Fibroblast of skin of back (primary cell): ENCODE measurements around the gene TTYH1.

Experiments used
- DNase-seq: peaks from one replicate; pipeline ENCODE4 v3.0.0-alpha.2; 2013

The TTYH1 gene

DNA sequence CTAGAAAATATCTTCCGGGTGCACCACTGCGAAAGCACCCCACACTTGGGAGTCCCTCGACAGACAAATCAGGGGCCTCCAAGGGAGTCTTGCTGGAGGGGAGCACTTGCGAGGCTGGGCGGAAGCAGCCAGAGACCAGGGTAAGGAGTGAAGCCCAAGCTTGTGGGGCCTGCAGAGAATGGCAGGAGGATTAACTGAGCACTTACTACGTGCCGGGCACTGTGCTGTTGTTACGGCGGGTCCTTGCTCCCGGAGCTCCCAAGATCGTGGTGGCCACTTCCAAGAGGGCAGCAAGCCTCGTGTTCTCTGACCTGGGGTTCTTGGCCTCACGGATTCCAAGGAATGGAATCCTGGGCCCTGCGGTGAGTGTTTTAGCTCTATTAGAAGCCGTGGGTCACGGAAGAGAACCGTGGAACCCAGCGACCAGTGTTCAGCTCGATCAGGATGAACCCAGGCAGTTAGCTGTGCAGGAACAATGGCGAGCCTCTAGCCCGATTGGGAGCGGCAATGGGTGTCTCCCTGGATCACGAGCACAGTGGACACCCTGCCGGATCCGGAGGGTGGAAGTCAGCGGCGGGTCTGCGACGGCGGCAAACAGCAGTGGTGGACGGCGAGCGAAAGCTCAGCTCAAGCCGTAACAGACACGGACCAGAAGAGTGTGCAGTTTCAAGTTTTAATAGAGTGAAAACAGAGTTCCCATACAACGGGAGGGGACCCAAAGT is 9.6 kb downstream of the TTYH1 start:
- no peak for DNase-seq

DNA sequence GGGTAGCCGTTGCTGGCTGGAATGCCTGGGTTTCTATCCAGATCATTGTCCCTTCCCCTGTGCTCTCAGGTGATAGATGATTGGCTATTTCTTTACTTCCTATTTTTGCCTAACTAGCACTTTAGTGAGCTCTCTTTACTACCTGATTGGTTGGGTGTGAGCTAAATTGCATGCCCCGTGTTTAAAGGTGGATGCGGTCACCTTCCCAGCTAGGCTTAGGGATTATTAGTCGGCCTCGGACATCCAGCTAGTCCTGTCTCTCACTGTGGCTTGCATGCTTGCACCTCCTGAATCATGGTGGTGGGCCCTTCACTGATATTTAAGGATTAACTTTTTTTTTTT is 10.1 kb downstream of the TTYH1 start:
- DNase-seq: no peak

DNA sequence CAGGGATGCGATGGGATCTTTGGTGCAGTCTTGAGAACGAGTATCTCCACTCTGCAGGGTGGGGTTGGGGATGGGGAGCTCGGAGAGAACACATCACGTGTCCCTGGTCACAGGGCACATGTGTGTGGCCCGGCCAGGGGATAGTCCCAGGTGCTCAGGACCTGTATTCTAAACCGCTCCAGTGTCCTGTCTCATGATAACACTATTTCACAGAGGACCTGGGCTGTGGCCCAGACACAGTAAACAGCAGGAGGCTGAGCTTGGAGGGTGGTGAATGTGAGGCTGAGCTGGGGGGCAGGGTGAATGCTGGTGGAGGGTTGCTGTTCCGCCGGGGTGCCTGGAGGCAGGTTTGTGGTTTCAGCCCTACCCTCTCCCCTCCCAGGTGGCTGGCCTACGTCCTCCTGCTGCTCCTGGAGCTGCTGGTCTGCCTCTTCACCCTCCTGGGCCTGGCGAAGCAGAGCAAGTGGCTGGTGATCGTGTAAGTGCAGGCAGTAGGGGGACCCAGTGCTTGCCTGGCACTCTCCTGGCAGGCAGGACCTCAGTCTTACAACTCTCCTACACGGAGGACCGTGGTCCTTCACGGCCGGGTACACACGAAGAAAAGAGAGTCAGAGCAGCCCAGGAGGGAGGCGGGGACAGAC is 11.1 kb downstream of the TTYH1 start:
- DNase-seq: no peak

DNA sequence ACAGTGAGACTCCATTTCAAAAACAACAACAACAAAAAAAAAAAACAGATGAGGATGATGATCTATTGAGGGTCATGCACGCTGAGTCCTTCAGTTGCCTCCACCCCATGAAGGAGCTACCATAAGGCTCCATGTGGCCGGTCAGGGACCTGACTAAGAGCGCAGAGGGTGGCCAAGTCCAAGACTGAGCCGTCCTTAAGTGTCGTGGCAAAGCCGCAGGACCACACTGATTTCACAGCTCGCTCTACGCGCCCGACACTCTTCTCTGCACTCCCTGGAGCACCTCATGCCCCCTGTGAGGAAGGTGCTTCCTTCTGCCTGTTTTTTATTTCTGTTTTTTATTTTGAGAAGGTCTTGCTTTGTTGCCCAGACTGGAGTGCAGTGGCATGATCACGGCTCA is 12.3 kb downstream of the TTYH1 start:
- no peak for DNase-seq

DNA sequence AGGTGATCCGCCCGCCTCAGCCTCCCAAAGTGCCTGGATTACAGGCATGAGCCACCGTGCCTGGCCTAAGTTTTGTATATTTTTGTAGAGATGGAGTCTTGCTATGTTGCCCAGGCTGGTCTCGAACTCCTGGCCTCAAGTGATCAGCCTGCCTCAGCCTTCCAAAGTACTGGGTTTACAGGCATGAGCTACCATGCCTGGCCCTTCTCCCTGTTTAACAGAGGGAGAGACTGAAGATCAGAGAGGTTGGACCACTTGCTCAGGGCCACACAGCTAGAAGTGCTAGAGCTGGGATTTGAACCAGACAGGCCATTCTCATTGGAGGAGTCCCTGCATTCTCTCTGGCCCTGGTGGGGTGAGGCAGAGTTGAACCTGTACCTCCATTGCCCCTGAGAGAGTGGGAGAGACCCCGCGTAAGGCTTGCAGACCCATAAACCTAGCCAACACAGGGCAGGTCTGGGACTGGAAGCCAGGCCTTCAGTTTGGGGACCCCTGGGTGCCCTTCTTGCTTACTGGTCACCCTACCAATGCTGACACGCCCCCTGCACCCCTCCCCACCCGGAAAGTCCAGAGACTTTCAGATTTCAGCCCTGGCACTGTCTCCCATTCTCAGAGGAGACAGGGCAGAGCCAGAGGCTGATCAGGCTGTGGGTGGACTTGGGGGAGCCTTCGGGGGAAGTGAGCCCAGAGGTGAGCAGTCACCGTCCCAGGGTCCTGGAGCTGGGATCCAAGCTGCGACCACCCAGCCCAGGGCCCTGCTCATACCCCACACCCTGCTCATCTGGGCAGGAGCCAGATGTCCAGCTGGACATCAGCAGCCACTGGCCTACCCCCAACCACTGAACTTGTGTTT is 13.3 kb downstream of the TTYH1 start:
- no peak for DNase-seq

DNA sequence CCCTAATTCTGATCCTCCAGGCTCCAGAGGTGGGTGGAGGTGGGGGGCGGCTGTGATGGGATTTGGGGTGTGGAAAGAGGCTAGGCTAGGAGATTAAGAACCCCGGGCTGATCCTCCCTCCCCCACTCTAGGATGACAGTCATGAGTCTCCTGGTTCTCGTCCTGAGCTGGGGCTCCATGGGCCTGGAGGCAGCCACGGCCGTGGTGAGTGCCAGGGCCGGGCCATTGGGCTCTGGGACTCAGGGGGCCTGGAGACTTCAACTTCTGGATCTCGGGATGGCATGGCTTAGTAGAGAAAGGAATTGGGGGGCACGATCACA is 13.9 kb downstream of the TTYH1 start:
- no peak for DNase-seq

DNA sequence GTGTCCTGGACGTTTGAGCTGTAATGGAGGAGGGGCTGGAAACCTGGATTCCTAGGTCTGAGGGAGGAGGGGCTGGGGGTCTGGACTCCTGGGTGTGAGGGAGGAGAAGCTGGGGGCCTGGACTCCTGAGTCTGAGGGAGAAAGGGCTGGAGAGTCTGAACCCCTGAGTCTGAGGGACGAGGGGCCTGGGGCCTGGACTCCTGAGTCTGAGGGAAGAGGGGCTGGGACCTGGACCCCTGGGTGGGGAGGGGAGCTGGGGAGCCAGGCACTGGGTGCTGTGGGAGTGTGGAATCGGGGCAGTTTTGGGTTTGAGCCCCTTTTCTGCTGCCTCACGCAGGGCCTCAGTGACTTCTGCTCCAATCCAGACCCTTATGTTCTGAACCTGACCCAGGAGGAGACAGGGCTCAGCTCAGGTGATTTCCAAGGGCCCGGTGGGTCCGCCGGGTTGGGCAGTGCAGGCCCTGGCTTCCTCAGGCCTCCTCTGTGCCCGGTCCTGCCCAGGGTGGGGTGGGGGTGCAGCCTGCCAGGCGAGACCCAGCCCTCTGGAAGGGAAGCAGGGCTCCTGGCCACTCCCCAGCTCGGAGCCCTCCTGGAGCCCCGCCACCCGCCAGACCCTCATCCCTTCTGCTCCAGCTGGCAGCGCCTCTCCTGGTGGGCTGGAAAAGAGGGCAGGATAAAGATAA is 14.4 kb downstream of the TTYH1 start:
- no peak for DNase-seq

DNA sequence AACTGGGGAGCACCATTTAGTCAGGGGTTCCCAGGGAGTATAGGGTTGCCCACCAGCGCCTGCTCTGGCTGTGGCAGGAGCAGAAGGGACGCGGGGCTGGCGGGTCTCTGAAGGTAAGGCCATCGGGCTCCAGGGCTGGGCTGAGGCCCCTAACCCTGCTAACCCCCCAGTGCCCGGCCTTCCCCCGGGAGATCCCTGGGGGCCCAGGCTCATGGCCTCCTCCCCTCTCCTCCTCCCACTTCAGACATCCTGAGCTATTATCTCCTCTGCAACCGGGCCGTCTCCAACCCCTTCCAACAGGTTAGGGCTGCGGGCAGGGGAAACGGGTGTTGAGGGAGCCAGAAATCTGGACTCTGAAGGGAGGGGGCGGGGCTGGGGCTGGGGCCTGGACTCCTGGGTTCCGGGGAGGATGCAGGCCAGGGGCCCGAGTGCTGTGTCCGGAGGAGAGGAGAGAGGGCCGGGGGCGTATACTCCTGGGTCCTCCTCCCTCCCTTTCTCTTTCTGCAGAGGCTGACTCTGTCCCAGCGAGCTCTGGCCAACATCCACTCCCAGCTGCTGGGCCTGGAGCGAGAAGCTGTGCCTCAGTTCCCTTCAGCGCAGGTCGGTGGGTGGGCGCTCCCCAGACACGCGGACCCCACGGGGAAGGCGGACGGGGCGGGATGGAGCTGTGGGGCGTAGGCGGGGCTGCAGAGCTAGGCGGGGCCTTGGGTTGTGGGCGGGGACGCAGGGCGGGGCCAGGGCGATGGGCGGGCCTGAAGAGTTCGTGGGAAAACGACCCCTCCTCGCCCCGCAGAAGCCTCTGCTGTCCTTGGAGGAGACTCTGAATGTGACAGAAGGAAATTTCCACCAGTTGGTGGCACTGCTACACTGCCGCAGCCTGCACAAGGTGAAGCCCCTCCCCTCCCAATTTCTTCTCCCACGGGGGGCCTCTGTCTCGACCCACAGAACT is 15.3 kb downstream of the TTYH1 start:
- DNase-seq: peak; percentile 22

DNA sequence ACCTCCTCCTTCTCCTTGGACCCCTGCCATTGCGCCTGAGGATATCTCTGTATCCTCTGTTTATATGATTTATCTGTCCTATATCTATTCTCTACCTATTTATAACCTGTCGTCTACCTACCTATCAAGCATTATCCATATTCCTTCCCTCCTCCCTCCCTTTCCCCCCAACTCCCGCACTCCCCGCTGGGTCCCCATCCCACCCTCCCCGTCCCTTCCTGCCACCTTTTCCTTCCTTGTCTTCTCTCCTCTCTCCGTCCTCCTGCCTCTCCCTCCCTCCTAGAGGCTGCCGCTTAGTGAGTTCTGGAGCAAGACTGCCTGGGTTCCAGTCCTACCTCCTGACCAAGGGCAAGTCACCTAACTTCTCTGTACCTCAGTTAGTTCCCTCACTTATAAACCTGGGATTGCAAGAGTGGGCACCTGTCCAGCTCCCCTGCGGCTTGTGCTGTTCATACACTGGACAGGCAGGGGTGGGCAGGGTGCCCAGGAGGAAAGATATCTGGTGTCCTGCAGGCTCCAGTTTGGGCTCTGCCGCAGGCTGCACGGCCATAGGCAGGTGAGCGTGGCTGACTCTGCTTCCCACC is 16.1 kb downstream of the TTYH1 start:
- DNase-seq: no peak

DNA sequence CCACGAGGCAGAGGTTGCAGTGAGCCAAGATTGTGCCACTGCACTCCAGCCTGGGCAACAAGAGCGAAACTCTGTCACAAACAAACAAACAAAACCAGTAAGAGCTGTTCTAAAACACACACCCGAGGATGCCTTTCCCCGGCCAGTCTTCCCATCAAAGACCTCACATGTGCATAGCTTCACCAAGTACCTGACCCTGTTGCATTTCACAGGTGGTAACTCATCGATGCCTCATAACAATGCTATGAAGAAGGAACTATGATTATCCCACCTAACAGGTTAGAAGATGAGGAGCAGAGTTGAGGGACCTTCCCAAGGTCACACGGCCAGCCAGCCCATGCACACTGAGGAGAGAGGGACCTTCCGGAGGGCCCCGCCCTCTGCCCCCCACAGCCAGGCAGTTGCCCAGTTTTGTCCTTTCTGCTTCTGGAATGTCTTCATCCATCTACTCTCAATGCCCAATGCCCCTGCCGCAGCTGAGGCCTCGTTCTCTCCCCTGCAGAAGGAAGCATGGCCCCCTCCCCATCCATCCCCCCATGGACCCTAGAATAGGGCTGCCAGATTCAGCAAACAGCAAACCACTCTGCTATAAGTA is 17.0 kb downstream of the TTYH1 start:
- DNase-seq: no peak

DNA sequence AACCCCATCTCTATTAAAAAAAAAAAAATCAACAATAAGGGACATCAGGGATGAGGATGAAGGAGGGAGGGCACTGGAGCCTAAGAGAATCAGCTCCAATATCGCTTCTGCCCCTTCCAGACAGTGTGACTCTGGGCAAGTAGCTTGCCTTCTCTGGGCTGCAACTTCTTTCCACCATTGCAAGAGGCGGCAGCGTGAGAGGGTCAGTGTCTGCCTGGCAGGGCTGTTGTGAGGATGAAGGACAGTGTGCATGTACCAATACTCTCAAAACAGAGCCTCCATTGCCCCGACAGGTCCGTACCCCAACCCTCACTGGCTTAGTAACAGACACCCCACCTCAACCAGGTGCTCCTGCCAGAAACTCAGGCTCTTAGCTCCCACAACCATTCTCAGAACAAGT is 18.4 kb downstream of the TTYH1 start:
- DNase-seq: no peak

DNA sequence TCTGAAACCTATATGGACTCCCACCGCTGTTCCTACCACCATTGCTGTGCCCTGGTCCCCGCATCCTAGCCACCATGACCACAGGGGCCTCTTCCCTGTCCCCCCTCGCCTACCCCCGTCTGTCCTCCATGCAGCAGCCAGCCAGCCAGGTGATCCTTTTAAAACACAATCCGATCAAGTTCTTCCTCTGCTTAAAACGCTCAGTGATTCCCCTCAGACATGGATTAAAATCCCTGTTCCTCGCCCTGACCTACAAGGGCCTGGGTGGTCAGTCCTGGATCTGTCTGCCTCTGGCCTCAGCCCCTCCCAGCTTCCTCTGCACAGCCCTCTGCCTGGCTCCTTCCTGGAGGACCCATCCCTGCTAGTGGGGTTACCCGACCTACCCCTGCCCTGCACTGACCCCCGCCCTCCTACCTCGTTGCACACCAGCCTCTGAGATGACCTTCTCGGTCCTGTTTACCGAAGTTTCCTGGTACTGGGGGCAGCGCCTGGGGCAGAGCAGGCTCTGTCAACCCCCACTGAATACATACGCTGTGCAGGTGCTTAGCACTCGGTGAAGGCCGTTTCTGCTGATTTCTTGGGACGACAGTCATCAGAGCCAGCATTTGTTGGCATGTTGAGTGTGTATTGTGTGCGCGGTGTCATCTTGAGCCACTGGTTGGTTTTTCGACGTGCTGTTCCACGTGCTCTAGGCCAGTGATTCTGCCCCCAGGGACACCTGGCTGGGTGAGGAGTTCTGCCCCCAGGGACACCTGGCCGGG is 19.0 kb downstream of the TTYH1 start:
- DNase-seq: no peak

DNA sequence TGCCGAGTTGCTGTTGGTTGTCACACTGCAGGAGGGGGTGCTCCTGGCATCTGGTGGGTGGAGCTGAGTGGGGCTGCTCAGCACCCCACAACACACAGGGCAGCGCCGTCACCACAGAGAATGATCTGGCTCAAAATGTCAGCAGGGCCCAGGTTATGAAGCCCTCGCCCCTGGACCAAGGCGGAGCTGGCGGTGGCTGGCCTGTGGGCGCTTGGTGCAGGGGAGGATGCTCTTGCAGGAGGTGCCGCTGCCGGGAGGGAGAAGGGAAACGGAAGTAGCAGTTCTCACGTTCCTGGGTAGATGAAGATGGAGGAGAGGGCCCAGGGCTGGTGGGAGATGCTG is 19.6 kb downstream of the TTYH1 start:
- no peak for DNase-seq

DNA sequence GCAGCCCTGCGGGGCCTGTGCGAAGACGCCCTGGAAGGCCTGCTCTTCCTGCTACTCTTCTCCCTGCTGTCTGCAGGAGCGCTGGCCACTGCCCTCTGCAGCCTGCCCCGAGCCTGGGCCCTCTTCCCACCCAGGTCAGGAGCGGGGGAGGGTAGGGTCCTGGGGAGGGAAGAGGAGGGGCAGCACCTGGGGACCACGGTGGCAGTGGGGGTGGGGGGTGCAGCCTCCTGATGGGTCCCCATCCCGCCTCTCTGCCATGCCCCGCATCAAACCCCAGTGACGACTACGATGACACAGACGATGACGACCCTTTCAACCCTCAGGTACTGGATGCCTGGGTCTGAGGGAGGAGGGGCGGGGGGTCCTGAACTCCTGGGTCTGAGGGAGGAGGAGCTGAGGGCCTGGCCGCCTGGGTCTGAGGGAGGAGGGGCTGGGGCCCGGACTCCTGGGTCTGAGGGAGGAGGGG is 20.3 kb downstream of the TTYH1 start:
- DNase-seq: no peak

DNA sequence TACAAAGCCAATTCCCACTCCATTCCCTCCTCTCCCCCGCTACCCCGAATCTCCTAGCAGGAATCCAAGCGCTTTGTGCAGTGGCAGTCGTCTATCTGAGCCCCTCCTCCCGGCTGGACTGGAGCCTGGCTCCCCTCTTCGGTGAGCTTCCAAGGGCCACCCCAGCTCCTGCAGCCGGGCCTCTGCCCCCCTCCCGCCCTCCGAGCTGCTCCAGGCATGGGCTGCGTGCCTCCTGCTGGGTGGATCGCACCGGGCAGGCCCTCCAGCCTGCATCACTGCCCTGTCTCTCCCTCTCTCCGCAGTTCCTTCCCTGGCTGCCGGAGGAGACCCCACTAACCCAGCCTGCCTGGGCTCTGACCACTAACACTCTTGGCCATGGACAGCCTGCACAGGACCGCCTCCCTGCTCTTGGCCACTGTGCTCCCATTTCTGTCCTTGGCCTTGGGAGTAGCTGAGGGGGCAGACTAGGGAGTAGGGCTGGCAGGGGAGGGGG is 20.8 kb downstream of the TTYH1 start:
- DNase-seq: no peak

DNA sequence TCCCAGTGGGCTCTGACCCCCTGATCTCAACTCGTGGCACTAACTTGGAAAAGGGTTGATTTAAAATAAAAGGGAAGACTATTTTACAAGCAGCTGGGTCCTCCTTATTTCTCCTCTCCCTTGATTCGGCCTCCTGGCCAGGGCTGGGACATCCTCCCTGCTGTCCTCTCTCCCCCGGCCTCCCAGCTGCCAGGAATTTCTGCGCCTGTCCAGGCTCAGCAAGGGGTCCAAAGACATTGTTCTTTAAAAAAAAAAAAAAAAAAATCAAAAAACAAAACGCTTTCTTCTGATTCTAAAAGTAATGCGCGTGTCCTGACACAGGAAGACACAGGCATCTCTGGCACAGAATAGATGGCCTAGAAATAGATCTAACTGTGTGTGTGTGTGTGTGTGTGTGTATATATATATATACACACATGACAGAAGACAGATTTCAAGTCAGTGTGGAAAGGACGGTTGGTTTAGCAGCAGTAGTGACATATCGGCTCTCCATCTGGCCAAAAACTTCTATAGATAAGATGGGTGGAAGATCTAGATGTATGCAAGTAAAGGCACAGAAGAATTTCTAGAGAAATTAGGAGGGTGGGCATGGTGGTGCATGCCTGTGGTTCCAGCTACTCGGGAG is 21.5 kb downstream of the TTYH1 start:
- no peak for DNase-seq

DNA sequence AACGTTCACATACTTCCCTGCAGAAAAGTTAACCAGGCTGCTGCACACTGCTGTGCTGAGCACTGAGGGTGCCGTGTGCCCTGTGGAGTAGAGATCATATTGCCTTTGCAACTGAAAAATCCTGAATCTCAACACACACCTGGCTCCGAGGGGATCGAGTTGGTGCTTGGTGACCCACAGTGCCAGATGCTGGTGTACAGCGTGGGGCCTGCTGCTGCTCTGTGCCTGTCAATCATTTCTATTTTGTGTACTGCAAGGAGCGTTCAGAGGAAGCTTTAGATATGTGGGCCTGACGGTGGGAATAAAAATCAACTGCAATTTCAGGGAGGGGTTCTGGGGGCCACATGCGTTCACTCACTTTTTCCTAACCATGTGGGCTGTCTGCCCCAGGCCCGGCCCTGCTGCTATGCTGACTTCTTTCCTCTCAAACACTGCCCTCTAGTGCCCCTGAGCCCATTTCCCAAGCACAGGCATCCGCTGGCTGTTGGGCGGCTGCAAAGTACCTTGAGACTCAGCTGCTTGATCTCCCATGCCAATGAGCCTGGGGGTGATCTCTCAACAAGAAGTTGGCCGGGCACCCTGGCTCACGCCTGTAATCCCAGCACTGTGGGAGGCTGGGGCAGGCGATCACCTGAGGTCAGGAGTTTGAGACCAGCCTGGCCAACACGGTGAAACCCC is 24.0 kb downstream of the TTYH1 start:
- peak; percentile 35 for DNase-seq

DNA sequence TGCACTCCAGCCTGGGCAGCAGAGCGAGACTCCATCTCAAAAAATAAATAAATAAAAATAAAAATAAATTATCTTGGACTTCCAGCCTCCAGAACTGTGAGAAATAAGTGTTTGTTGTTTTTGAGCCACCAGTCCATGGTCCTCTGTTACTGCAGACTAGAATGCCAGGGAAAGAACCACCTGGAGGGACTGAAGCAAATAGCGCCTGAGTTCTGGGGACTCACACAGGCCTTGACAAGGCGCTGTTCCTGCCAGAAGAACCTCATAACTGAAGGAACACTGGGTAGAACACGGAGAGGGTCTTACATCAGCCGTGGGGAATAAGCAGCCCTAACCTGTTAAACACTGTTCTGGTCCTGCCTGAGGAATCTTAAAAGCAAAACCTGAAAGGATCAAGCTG is 25.4 kb downstream of the TTYH1 start:
- DNase-seq: no peak

DNA sequence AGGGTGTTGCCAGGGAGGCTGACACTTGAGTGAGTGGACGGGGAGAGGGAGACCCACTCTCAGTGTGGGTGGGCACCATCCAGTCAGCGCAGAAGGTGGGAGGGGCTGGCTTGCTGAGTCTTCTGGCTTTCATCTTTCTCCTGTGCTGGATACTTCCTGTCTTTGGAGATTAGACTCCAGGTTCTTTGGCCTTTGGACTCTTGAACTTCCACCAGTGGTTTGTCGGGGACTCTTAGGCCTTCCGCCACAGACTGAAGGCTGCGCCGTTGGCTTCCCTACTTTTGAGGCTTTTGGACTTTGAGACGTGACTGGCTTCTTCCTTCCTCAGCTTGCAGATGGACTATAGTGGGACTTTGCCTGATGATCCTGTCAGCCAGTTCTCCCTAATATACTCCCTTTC is 29.5 kb downstream of the TTYH1 start:
- DNase-seq: no peak
